Sciatic nerve (tissue), 2 donors: Measurements from ENCODE around the gene RNASE7. TPM values are rescaled to one million over a fixed set of nuclear protein-coding genes. Genes with fewer than 3 reads are reported as not detected.

Source experiments
- ATAC-seq: fragments of 200-7000 bp; cut with Tn5 transposase; one replicate; pipeline ENCODE4 v1.9.1; 2020; ENCODE audit warnings: mild to moderate bottlenecking, moderate library complexity
- DNase-seq: peaks from one replicate; pipeline ENCODE4 v3.0.0-alpha.2; 2020; ENCODE audit warnings: low spot score
- intact Hi-C: fragments of 100-400 bp; cut with DNase I; formaldehyde crosslinking; loops from one replicate; pipeline ENCODE4 v1.14.2; 2022
- total RNA-seq: library from RNA; stranded (reverse); fragmentation: NEBNext Ultra II Directional; extraction: Animal tissue kit (Norgen Biotek cat#: 25700); gene quantifications from one replicate; pipeline ENCODE4 v1.2.1, GENCODE V29; 2021
- donor health status: DM: no; HTN: no; CAD: no.
- donor health status: DM: no; HTN: no; CAD: no.

The RNASE7 gene
- total RNA-seq, 1 donor from 2014 or later = not detected

DNA sequence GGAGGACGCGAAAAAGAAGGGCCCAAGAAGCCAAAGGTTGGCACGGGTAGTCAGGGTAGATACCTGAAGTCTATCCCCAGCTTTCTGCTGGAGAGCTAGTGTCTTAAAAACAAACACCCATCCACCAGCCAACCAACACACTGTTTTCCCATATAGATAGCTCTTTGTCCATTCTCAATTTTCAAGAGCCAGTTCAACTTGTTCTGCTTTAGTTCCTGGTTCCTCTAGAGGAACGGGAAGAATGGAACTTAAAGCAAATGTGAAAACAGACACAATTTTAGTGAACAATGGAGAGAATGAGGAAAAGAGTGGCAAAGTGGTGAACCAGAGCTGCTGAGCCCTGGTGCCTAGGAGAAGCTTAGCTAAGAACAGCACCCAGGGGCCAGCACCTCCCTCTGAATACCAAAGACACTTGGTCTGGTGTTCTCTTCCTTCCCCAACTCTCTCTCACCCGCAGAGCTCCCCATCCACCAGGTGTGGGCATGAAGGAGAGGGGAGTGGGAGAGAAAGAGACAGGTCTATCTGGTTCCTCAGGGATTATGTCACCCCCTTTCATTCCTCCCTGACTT is 21.1 kb upstream of the RNASE7 start:
- no peak for ATAC-seq
- intact Hi-C loops = no loop called here
- no peak for DNase-seq

DNA sequence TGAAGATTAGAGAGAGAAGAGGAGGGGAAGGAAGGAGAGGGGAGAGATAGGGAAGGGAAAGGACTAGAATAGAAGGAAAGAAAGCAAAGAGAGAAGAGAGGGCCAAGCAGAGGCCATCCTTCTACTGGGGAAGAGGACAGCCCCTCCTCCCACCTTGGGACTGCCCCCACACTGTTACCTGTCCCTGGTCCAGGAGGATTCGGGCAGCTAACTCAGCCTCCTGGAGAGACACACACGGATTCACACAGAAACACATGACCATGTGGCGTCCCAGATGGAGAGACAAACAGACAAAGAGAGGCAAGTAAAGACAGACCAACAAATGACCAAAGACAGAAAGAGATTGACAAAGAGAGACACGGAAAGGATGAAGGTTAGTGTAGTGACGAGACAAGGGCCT is 19.5 kb upstream of the RNASE7 start:
- no peak for ATAC-seq
- no peak for DNase-seq
- intact Hi-C loops = no loop called here

DNA sequence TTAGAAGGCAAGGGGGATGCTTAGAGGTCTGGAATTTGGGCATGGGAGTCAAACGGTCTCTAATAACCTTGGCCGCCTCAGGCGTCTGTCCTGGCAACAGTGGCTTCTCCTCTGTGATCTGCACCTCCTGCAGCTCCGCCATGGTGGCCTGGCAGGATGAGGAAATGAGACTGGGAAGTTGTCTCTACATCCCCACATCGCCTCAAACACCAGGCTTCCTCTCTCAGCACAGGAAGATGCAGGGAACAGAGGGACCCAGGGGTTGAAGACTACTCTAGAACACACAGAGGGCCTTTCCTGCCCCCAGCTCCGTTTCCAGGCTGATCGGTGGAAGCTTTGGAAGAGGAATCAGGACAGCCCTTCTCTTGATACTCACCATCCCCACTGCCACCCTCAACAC is 19.0 kb upstream of the RNASE7 start:
- no peak for ATAC-seq
- no peak for DNase-seq
- intact Hi-C loops = no loop called here

DNA sequence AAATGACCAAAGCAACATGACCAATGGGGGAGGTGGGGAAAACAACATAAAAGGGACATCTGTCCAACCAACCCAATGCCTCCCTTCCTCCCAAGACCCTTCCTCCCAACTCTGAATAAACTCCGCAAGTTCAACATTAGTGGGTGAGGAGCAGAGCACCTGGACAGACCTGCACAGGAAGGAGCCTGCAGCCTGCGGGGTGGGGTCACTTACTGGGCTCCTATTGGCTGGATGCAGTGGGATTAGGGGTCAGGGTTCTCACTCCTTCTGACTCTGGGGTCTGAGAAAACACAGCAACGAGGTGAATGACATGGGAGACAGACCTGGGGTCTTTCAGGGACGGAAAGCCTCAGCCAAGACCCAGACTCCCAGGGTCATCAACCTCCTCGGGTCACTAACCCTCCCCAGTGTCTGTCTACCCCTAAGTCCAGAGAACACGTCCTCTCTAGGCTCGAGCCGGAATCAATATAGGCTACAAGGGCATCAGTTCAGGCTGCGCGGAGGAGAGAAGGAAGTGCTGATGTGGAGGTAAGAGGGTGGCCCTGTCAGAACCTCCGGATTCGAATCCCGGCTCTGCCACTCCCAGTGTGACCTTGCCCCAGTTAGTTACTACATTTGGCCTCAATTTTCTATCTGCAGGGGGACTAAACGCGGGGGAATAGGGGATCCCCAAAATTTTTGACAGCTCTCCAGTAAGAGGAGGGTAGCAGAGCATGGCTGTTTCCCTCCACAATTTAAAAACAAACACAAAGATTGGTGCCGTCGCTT is 18.2 kb upstream of the RNASE7 start:
- ATAC-seq (no peak), DNase-seq (no peak)
- intact Hi-C loops = no loop called here

DNA sequence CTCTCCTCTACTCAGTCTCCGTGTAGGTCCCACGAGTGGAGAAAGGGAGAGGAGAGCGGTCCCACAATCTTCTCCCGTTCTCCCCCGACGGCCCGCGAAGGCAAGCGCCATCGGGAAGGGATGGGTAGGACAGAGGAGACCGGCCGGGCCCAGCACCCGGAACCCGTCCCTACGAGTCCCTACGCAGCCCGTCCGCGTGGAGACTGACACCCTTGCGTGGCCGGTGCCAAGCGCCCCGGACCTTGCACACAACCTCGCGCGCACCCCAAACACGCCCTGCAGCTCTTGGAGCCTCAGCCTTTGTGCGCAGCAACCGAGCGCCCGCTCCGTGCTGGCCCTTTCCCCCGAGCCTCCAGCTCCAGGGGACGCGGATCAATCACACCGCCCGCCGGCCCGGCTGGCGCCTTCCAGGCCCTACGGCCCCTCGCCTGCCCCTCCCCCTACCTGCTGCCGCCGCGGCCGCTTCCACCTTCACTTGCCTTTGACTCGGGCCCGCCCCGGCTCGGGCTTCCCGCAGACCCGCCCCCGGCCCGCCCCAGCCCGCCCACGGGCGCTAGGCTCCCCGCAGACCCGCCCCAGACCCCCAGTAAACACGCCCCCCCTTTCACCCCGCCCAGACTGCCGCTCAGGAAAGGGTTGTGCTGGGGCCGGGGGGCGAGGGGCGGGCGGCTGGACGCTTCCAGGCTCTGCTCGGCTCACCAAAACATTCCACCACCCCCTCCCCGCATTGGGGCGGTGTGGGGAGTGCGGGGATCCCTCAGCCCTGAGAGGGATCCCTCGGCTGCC is 17.4 kb upstream of the RNASE7 start, which contains the start of gene NDRG2:
TSS of gene NDRG2 (minus strand) at position 477 of the 786 bp plus-strand sequence. CDS start 1,746 bp downstream, outside the sequence.
- DNase-seq (peak; percentile 86), ATAC-seq (peak; percentile 85)
- intact Hi-C loops = no loop called here

DNA sequence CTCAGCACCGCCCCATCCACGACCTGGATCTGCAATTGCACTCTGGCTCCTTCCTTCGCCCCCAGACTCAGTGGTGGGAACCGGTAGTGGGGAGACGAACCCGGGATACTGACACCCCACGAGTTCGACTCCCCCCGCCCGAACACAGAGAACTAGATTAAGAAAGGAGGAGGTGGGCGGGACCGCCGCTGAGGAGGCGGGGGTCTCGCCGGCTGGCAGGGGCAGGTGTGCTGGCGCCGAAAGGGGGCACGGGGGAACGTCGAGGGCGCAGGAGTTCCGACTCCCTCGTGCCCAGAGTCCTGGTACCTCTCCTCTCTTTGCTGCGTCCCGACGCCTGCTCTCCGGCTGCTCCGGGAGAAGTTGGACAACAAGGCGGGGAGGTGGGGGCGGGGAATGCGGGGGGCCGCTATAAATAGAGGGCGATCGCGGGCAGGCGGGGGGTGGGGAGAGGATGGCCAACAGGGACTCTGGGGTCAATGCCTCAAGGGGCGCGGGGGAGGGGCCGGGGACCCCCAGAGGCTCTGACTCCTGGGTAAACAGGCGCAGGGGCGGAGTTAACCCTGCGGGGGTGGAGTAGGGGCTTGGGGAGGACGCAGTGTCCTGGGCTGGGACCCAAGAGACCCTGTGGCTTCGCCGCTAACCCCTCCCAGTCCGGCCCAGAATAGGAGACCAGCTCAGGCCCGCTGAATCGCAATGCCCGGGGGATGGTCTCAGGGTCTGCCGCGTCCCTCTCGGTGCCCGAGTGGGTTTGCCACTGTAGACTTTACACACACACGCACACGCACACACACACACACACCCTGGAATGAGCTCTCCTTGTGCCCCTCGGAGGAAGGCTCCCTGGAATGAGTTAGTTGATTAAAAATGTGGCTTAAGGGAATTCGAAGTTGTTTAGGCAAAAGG is 16.5 kb upstream of the RNASE7 start:
- intact Hi-C loops = no loop called here
- ATAC-seq (peak; percentile 89), DNase-seq (peak; percentile 88)

DNA sequence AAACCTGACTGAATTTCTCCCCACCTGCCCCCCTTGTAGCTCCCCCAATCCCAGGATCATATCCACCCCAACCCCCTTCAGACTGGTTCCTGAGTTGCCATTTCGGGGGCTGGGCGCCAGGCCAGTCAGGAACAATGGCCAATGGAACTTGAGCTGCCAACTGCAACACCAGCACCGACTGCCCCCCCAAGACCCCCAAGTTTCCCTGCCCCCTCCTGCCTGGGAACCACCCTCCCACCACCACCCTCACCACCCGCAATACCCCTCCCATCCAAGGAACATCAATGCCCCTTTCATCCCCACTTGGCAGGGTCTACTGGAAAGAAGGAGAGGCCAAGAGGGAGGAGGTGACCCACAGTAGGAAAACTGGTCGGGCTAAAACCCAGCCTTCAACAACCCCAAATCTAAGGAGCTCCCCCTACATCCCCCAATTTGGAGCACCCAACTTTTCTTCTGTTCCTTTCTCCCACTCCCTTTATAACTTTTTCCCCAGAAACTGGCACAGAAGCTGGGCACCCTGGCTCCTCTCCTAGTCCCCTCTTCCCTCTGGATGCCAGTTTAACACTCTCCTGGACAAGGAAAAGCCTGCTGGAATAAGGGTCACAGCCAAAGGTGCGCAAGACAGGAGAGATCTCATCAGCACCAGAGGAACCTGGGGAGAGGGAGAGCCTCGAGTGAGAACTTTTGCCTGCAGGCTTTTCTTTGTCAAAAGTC is 15.7 kb upstream of the RNASE7 start:
- peak; percentile 50 for ATAC-seq
- intact Hi-C loops = no loop called here
- peak; percentile 76 for DNase-seq

DNA sequence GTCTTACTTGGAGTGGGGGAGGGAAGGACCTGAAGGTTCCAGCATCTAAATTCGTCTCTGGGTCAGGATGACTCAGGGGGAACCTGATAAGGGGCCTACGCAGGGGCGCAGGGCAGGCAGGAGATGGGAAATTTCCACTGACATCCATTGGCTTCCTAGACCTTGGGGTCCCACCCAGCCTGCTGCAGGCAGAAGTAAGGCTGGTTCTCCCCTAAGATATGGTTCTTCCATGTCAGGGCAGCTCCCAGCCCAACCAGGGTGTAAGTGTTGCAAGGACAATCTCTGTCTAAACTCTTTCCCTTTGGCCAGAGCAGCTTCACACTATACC is 15.2 kb upstream of the RNASE7 start:
- intact Hi-C loops = no loop called here
- ATAC-seq (no peak), DNase-seq (no peak)

DNA sequence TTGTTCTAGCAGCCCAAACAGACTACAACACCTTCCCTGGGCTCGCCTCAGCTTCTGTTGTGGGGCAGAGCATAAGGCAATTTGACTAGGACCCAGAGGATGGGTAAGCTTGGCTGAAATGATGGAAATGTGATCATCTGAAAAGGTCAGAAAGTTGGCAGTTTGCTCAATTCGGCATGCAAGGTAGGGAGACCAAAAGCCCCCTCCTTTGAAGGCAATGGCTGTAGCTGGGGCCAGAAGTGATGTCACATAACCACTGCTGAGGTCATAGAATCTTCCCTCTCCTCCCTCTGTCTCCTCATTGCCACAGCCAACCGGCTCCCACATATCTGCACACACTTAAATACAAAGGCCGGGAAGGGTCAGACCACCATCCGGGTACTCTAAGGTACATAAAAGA is 12.2 kb upstream of the RNASE7 start, which contains the start of gene TPPP2:
TSS of gene TPPP2 (plus strand) at position 301 of the 400 bp plus-strand sequence. CDS start 365 bp downstream, outside the sequence.
- ATAC-seq (no peak), DNase-seq (no peak)
- intact Hi-C loops = no loop called here

DNA sequence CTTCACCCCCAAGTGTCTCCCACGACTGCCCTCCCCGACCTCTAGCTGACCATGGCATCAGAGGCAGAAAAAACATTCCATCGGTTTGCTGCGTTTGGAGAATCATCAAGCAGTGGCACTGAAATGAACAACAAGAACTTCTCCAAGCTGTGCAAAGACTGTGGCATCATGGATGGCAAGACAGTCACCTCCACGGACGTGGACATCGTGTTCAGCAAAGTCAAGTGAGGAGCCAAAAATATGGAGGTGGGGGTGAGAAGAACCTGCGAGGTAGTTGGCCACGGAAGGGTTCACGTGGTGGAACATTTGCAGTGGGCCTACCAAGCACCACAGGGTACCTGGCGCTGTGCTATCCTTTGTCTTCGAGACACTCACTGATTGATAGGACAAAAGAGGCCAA is 11.6 kb upstream of the RNASE7 start:
- DNase-seq (no peak), ATAC-seq (no peak)
- intact Hi-C loops = no loop called here

DNA sequence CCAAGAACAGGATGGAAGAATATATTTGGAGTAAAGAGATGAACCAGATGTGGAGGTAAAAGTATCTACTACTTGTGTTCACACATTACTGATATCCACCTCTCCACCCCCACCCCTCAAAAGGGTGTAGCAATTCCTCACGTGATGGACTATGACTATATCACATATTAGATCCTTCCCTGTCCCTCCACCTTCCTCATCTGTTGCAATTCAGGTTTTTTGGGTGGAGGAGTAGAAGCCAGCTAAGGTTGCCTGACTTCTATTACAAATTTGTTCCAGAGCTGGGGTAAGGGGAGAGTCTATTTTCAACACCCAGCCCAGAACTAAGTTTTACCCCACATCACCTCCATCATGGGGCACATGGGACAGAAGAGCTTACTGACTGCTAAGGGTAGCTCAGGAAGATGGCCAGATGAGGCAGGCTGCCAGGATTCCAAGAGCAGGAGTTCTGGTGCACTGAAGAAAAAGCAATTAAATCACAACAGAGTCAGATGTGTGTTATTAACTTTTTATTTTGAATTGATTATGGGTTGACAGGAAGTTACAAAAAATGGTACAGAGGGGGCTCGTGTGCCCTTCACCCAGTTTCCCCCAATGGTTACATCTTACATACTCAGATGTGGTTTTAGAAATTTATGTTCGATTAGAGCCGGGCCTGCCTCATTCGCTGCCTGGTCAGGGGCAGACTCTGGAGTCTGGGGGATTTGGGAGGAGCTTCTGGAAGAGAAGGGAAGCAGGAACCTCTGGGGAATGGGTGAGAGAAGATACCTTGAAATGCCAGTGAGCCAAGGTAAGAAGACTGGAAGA is 9.6 kb upstream of the RNASE7 start:
- DNase-seq = no peak
- intact Hi-C loops = no loop called here
- no peak for ATAC-seq

DNA sequence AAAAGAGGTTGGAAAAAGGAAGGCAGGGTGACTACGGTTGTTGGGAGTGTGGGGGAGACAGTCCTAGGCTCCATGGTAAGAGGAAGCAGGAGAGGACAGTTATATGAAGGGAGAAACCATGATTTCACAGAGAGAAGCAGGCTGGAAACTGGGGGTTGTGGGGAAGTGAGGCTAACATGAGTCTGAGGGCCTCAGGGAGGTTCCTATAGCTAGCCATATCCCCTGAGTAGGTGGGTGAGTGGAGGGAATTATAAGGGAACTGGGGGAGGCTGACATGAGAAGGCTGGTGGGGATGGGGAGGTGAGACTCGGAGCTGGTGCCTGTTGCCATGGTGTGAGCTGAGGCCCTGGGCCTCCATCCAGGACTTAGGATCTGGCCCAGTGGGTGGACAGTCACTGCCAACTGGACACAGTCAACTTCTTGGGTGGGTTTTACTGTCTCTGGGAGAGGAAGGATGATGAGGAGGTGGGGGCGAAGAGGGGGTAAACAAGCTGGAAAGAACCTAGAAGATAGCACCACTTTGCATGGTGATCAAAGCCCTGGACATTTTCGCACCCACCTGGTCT is 8.9 kb upstream of the RNASE7 start:
- no peak for DNase-seq
- intact Hi-C loops = no loop called here
- ATAC-seq = no peak

DNA sequence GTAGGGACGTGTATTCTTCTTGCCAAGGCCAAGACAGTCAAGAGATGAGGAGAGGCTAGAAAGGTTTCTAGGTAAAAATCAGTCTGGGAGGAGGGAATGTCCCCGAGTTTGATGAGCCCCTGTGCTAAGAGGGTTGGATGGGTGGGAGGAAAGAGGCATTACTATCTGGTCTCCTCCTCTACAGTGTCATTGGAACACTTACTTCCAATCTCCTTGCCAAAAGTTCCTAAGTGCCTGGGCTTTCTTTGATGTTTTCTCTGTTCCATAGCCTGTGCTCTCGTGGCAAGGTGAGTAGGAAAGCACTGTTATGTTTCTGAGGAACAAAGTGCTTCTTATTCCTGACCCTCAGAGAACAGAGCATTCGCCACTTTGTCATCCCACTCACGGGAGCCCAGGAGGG is 7.5 kb upstream of the RNASE7 start, which contains the start of gene RNASE13:
TSS of gene RNASE13 (minus strand) at position 101 of the 400 bp plus-strand sequence. CDS start 519 bp downstream, outside the sequence.
- intact Hi-C loops = no loop called here
- ATAC-seq (no peak), DNase-seq (no peak)

DNA sequence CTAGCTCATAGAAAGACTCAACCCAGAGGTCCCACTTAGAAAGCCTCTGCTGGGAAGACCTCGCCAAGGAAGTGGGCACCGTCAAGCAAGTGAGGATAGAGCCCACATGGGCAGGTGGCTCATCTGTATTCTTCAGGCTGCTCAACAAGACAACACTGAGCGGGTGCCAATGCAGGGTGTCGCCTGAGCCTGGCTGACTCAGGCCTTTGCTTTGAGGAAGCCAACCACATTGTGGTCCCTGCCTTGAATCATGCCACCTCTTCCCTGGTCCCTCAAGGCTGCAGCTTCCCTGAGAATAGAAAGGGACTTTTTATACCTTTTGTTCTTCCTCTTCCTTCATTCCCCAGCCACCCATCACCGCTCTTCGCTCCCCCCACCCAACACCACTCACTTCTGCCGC is 5.4 kb upstream of the RNASE7 start:
- intact Hi-C loops = no loop called here

DNA sequence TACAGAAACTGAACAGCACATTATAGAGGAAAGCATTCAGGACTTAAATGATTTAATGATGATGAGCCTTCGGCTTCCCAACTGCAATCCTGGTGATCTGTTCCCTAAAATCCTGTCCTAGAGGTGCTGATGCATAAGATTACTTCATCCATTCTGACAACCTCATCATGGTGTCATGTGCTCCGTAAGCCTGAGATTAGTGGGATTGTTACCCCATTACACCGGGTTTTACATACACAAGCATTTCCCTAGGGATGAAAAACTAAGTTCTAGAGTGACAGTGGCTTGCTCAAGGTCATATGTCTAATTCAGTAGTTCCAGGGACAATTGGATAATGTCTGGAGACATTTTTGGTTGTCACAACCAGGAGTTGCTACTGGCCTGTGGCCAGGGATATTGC is 5.0 kb upstream of the RNASE7 start:
- intact Hi-C loops = no loop called here
- no peak for DNase-seq
- no peak for ATAC-seq

More for the DNA sequence above, 5.4 kb upstream of the RNASE7 start:
- no peak for ATAC-seq
- no peak for DNase-seq

DNA sequence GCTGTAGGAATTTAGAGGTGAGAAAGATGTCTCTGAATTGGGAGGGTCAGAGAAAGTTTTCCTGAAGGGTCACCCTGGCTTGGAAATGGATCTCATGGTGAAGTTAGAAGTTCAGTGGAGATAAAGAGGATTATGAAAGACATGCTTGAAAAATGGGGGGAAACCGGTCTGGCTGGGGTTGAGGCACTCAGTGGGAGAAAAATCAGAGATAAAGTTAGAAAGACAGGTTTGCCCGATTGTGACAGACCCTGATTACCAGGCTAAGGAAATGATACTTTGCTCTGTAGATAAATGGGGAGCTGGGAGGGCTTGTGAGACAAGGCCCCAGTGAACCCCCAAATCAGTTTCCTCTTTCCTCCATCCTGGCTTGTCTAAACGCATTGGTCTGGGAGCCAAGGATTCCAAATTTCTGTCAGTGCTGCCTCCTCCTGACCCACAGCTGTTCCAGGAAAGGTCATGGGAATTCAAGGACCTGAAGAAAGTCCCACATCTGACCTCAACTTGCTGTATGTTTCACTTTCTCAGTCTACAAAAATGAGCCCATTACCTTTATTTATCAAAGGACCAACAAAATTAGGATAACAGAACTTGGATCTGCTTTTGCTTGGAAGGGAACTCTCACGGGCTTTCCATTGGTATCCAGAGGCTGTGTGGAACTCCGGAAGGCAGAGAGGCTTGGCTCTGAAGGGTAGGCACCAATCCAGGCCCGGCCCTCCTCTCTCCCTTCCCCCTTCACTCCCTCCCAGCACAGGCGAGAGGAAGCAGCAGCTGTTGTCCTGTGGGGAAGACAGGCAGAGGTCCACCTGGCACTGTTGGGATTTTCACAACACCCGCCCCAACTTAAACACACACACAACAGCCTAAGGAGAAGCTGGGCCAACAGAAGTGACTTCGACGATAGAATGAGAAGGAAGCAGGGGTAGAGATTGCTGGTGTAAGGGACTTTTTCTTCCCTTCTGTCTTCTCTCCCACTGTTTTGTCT is 3.4 kb upstream of the RNASE7 start:
- intact Hi-C loops = no loop called here
- DNase-seq = peak; percentile 88
- ATAC-seq = peak; percentile 97
